ENCODE measurements around the gene BSCL2.
"Not testable (repeated sequence)": the region's sequence is repeated elsewhere in the genome, so short reads cannot be mapped to it uniquely, and the experiment has no call there.

The BSCL2 gene

GRCh38 chr11:62707277-62707861 lies at the start of gene BSCL2, which contains the start of gene GNG3:
BSCL2 (minus strand) TSS chr11:62707424; CDS start chr11:62707195, 229 bp downstream.
GNG3 (plus strand) TSS chr11:62707676; CDS start chr11:62708296, 620 bp downstream.
- DNase-seq = no peak

DNA sequence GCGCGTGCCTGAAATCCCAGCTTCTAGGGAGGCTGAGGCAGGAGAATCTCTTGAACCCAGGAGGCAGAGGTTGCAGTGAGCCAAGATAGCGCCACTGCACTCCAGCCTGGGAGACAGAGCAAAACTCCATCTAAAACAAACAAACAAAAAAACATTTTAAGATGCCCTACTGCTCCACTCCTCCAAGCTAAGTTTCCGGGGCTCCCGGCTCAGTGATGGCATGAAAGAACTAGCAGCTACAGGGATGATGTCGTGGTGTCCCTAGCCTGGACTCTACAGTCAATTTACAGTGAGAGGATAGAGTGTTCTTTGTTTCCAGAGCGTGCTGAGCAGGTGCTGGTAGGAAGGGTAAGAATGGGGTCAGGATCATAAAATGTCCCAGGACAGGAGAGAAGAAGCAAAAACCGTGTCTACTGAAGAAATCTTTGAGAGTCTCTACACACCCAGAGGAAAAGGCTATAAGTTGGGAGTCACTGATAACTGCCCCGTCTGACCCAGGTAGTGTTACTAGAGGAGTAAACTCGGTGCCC lies 47.9 kb upstream of the BSCL2 start:
- no peak for DNase-seq

DNA sequence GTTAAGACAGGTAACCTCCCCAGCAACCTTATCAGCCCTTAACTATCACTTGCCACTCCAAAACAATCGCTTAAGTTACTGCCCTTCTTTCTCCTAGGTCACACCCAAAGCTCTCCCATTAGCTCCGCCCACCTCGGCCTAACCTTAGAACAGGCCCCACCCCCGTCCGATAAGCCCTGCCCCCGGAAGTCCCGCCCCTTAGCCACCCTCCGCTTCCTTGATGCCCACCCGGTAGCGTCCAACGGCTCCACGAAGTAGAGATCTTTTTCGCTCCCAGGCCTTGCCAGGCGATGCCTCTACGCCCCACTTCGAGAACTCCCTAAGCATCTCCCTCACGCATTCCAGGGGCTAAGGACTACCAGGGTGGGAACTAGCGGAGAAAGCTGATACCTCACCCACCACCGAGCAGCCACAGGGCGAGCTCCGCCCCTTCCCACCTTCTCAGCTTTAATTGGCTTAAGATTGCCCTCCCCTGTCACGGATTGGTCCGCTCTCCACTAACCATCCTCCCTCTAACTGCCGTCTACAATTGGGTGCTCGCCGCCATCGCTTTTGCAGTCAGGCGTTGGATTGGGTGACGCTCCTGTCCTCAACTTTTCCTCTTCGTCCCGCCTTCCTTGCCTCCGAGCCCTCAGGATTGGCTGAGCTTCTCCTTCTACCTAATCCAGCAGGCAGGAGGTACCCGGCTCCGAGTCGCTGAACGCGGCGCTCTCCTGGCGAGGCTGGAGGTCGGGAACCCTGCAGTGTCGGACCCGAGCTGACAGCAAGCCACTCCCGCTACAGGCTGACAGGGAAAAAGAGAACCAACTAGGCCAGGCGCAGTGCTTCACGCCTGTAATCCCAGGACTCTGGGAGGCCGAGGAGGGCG lies 46.7 kb upstream of the BSCL2 start, which contains the start of gene ZBTB3:
TSS of gene ZBTB3 (minus strand) at position 425 of the 868 bp plus-strand sequence. CDS start 496 bp downstream, outside the sequence.
- DNase-seq = peak; percentile 99

GRCh38 chr11:62752994-62753735 lies 45.9 kb upstream of the BSCL2 start:
- no peak for DNase-seq

- DNase-seq = no peak
Observed at GRCh38 chr11:62752177-62752785, 45.1 kb upstream of the BSCL2 start.

DNA sequence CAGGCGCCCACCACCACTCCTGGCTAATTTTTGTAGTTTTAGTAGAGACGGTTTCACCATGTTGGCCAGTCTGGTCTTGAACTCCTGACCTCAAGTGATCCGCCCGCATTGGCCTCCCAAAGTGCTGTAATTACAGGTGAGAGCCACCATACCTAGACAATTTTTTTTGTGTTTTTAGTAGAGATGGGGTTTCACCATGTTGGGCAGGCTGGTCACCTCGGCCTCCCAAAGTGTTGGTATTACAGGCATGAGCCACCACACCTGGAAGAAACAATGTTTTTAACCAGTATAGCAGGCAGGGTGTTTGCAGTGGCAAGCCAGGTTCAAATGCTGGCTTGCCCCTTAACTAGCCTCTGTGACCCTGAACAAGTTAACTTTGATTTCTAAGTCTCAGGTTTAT lies 42.7 kb upstream of the BSCL2 start:
- not testable (repeated sequence) for DNase-seq

DNA sequence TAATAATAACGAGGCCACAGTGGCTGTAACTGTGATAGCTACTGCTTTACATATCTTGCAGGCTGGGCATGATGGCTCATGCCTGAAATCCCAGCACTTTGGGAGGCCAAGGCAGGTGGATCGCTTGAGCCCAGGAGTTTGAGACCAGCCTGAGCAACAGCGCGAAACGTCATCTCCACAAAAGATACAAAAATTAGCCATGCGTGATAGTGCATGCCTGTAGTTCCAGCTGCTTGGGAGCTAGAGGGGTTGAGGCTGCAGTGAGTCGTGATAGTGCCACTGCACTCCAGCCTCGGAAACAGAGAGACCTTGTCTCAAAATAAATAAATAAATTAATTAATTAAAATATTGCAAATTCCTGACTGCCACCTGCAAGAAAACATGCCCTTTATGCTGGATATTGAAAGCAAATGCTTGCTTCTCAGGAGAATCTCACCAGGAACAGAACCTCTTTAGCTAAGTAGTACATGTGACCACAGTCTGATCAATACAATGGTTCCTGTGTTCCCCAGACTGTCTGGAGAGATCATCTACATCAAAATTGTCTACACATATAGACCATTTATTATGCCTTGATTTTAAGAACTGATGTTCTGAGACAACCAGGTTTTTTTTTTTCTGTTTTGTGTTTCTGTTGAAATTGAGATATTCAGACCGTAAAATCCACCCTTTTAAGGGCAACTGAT lies 40.4 kb upstream of the BSCL2 start:
- no peak for DNase-seq

- no peak for DNase-seq
Observed at GRCh38 chr11:62737196-62737595, 30.0 kb upstream of the BSCL2 start.

DNA sequence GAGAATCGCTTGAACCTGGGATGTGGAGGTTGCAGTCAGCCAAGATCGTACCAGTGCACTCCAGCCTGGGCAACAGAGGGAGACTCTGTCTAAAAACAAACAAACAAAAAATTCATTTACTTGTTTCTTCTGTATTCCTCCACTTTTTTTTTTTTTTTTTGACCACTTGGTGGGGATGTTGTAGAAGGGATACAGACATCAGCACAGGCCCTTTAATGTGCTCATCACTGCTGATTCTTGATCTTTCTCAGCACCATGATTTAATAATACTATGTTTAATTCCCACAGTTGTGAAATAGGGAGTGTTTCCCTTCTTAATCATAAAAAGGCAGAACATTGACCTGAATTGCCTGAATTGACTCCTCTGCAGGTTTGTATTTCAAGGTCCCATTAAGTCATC lies 25.6 kb upstream of the BSCL2 start:
- peak; percentile 38 for DNase-seq

- DNase-seq = not testable (repeated sequence)
Observed at GRCh38 chr11:62730076-62730475, 22.9 kb upstream of the BSCL2 start.

- DNase-seq = peak; percentile 93
Observed at GRCh38 chr11:62728171-62728988, 21.2 kb upstream of the BSCL2 start, which contains the start of gene TTC9C. TTC9C (plus strand) TSS chr11:62728486; CDS start chr11:62728849, 363 bp downstream.

GRCh38 chr11:62727872-62728170 lies 20.6 kb upstream of the BSCL2 start:
- DNase-seq = peak; percentile 99

DNA sequence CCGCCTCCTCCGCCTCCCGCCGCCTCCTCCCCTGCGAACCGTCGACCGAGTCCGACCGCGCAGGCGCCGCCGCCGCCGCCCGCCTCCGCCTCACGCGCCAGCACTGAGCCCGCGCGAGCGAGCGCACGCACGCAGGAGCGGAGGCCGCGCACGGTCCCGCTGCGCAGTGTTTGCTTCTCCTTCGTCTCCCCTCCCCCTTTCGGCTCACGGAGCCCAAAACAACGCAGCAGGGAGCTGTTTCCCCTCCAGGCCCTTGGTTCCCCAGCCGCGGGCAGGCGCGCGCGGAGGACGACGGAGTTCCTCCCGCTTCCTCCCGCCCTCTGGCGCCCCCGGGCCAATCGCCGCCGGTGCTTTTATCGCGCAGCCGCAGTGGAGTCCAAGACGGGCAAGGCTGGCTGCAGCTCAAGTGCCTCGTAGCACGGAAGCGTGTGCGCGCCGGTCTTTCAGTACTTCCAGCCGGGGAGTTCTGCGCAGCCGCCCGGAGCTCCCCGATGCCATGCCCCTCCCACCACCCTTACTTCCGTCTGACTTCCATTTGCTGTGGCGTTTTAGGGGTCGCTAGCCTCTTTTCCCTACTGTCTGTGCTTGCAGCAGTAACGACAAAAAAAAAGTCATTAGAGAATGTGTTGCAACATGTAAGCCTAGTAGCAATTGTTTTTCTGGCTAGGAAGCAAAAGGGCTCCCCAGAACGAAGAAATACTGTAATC lies 20.1 kb upstream of the BSCL2 start, which contains the start of gene HNRNPUL2:
TSS of gene HNRNPUL2 (minus strand) at position 293 of the 707 bp plus-strand sequence. CDS start 301 bp downstream, outside the sequence.
- DNase-seq = peak; percentile 99

GRCh38 chr11:62726915-62727164 lies 19.6 kb upstream of the BSCL2 start:
- DNase-seq = no peak

DNA sequence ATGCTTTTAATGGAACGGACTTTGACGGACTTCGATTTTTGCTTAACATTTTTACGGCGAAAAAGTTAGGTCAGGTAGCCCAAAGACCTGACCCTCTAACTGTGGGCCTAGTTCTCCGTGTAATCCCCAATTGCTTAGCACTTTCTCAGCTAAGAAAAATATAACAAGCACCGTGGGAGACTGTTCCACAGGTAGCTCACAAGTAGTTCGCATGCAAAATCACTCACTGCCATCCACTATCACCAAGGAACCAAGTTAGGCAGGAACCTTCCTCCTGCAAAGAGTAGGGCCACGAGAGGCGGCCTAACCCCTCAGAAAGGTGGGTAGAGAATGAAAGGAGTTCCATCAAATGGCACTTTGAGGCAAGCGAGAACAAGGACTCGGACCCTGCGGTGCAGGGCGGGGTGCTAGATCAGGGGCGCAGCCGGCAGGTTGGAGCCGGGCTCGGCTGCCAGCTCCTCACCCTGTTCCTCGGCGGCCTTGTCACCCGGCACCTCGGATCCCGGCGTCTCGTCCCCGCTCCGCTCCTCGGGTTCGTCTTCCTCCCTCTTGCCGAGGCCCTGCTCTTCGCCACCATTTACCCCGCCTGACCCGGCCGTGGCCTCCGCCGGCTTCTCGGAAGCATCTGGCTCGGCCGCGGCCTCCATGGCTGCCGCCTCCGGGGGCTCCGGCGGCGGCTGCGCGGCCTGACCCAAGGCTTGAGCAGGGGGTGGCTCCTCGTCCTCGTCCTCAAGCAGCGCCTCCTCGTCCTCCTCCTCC lies 19.1 kb upstream of the BSCL2 start:
- DNase-seq = no peak

GRCh38 chr11:62725646-62726045 lies 18.4 kb upstream of the BSCL2 start:
- DNase-seq = no peak

- no peak for DNase-seq
Observed at GRCh38 chr11:62724171-62724570, 16.9 kb upstream of the BSCL2 start.

DNA sequence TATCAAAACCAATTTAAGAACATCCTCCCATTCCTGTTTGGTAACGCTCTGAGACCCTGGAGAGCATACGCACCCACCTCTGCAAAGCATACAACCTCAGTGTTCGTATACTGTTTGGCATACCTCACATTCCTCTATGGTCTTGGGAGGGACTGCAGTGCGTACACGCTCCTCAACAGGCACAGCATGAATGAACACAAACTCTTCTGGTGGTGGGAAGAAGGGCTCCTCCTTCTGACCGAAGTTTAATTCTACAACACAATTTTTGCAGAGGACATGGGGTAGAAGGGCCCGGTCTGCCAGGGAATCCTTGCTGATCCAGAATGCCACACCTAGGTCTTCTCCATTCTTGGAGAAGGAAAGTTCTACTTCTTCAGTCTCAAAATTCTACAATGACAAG lies 14.8 kb upstream of the BSCL2 start:
- peak; percentile 32 for DNase-seq

DNA sequence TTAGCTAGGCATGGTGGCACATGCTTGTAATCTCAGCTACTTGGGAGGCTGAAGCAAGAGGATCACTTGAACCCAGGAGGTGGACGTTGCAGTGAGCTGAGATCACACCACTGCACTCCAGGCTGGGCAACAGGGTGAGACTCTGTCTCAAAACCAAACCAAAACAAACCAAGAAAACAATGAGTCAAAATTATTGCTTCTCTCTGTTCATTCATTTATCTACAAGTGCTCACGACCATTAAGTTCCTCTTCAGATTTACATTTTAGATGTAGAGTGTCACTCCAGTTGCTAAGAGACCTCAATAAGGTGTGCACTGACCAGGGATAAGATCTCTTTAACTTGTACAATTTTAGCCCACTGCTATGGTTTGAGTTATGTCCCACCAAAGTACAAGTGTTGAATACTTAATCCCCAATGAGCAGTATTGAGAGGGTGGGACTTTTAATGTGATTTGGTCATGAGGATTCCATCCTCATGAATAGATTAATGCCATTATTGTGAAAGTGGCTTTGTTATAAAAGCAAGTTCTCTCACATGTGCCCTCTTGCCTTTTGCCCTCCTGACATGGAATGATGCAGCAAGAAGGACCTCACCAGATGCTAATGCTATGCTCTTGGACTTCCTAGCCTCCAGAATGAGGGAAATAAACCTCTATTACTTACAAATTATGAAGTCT lies 12.2 kb upstream of the BSCL2 start:
- DNase-seq = no peak

All from EL (cell line).